HL-60/S4 treated with phorbol 12-myristate 13-acetate at 8.2 ng/mL for 4 days and 3 days (cell line): ENCODE data around the gene KRTAP4-9.
"Not testable (repeated sequence)": the region's sequence is repeated elsewhere in the genome, so short reads cannot be mapped to it uniquely, and the experiment has no call there.

Source experiments
- in situ Hi-C: fragments of 300-500 bp; cut with MboI; formaldehyde crosslinking; loops from 2 replicates; pipeline ENCODE4 v1.15.0; 2022; ENCODE audit warnings: low sequenced_read_pairs

KRTAP4-9 gene

DNA sequence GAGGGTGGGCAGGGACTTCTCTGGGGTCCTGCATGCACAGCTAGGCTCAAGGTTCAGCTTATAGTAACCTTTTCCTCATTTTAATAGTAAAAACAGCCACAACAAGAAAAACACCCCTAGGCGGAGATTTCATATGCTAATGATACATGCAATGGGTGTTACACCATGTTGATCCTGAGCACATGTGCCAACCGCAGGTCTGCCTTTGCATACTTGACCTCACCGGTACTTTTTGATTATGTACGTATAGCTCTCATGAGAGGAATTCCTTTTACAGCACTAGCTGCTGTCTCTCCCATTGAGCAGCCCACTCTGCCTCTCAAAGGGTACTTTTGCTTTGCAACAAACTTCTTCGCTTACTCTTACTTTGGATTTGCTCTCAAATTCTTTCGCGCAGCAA lies 9.1 kb upstream of the KRTAP4-9 start:
- in situ Hi-C loops, result no loop called here

DNA sequence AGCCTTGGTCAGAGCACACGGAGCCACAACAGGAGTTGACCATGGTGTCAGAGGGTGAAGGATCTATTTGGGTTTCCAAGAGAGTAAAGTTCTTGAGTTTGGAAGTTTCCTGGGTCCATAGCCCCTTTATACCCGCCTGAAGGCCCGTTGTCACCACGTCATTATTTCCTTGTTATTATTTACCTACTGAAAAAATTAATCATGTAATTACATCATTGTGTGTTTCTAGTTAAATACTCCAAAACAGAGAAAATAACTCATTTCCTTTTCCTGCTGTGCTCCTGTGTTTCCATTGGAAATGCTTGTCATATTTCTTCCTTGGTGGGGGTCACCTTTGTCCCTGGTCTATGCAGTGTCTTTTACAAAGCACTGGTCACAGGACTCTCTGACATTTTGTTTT lies 7.1 kb upstream of the KRTAP4-9 start, which contains the start of gene KRTAP4-8:
Gene KRTAP4-8 (minus strand): TSS at position 101 of the 400 bp plus-strand sequence. CDS start 58 bp downstream, at position 43.
- in situ Hi-C loops, result no loop called here

DNA sequence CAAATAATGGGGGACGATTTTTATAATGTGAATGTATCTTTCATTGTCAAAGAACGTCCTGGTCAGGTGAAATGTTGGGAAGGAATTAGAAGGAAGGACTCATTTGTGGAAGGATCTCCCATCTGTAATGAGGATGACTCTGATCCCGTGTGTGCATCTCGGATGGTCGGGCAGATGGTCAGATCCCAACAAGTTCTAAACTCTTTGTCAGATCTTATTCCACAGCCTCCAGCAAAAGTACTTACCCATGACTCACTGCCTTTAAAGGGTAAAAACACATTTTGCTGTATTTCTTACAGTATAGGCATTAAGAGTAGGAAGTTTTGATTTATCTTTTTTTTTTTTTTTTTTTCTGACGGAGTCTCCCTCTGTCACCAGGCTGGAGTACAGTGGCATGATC lies 6.7 kb upstream of the KRTAP4-9 start:
- in situ Hi-C loops, result no loop called here

DNA sequence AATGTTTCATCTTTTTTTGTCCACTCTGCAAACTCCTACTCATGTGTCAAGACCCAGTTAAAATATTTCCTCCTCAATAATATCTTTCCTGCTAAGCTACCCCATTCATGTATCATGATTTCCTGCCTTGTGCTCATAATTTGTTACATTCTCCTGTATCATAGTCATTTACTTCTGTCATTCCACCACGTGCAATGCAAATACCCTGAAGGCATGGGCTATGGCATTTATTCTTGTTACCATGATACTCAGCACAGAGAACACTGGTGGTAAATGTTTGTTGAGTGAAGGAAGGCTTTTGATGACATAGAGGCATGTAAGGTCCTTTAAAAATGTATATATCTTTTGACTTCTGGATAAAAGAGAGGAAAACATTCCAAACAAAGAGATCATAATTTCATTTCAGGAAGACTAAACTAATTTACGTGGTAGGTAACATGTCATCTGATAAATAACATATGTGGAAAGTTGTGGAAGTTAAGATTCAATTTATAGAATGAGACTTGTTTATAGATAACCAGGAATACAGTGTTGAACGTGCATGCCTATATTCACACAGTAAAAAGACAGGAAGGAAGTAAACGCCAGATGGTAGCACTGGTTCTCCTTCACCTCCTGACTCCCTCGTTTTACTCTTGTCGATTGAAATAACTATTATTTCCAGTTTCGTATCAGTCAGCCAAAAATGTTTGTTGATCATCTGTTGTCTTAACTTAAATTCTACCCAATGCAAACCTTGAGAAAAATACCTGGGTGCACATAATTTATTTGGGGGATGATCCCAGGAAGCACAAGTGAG lies 5.3 kb upstream of the KRTAP4-9 start:
- in situ Hi-C loops, result not testable (repeated sequence)

DNA sequence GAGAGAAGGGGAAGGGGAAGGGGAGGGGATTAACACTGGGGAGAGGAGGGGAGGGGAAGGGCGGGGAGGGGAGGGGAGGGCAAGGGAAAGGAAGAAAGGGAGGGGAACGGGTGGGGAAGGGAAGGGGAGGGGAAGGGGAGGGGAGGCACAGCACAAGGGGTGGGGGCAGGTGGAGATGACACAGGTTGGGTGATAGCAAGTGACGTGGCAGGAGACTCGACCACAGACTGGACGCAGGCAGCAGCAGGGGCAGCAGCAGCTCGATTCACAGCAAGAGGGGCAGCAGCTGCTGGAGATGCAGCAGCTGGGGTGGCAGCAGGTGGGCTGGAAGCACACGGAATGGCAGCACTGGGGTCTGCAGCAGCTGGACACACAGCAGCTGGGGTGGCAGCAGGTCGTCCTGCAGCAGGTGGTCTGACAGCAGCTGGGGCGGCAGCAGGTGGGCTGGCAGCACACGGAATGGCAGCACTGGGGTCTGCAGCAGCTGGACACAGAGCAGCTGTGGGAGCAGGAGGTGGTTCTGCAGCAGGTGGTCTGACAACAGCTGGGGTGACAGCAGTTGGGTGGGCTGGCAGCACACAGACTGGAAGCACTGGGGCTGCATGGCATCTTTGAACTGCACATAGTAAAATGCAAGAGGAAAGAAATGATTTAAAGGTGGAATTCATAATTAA lies 3.5 kb upstream of the KRTAP4-9 start, which contains the start of gene KRTAP4-16:
Gene KRTAP4-16 (minus strand): TSS at position 624 of the 674 bp plus-strand sequence. CDS start 0 bp downstream, at position 624.
- in situ Hi-C loops, result no loop called here

DNA sequence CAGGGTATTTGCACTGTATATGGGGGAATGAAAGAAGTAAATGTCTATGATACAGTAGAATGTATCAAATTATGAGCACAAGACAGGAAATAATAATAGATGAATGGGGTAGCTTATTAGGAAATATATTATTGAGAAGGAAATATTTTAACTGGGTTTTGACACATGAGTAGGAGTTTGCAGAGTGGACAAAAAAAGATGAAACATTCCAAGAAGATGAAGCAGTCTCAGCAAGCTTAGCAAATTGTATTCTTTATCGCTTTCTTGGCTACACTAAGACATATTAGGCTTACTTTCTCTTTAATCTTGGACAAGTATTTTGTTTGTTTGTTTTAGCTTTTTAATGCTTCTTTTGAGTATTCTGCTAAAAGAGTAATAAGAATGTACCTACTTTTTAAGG lies 1.3 kb upstream of the KRTAP4-9 start:
- in situ Hi-C loops, result no loop called here

DNA sequence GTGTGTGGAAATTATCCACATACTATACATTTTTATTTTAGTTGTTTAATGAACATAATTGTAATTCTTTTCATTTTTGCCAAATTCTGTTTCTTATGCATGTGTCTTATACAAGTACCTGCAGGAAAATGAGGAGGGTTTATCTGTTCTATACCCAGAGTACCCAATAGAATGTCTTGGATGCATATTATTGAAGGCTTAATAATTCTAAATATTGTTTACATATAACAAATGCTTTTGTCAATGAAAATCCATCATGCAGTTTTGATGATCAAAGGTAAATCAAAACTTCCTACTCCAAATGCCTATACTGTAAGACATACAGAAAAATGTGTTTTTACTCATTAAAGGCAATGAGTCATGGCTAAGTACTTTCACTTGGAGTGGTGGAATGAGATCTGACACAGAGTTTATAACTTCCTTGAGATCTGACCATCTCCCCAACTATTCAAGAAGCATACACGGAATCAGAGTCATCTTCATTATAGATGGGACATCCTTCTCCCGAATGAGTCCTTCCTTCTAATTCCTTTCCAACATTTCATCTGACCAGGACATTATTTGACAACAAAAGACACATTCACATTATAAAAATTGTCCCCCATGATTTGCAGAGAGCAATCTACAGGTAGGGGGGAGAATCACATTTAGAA lies 677 bp upstream of the KRTAP4-9 start:
- in situ Hi-C loops, result not testable (repeated sequence)

DNA sequence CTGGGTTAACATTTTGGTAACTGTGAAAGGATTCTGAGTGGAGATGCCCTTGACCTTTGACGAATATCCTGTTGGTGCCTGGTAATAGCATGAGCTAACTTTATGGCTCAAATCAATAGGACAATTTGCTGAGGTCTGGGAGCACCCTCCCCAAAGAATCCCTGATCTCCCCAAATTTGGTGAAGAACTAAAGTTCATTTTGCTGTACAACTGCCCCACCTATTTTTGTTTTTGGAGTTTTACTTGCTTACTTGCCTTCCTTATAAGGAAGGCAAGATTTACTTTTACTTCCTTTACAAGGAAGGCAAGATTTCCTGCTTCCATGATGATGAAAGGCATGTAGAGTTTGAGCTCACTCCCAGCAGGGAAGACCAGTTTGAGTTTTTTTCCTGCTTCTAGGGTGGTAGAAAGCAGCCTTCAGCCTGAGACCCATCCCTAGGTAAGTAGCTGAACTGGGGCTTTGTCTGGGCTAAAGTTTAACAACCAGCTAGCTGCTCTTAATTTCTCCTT lies 2.8 kb downstream of the KRTAP4-9 start:
- in situ Hi-C loops, result no loop called here

DNA sequence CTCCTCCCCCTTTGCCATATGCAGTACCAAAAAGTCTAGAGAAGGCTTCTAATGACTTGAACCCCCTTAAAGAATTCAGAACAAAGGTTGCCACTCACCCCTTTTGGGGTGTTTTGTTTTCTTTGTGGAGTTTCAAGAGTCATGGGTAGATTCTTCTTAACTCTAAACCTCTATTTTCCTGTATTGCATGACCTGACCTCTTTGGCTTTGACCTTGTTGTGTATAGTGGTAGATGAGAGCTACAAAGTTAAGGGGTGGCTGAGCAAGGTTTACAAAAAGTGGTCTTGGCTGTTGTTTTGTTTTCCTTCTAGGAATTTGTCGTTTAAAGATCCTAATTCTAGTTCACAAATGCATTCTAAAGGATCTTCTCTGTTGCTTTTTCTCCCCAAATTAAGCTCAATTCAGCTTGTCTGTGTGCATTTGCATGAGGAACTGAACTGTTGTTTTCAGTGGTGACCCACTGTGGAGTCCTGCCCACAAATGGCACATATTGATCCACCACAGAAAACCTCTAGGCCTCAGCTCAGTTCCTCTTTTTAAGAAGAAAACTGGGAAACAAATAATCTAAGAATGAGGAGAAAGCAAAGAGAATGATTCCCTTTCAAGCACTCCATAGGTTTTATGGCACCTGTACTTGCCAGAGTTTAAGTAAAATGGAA lies 3.7 kb downstream of the KRTAP4-9 start:
- in situ Hi-C loops, result not testable (repeated sequence)

DNA sequence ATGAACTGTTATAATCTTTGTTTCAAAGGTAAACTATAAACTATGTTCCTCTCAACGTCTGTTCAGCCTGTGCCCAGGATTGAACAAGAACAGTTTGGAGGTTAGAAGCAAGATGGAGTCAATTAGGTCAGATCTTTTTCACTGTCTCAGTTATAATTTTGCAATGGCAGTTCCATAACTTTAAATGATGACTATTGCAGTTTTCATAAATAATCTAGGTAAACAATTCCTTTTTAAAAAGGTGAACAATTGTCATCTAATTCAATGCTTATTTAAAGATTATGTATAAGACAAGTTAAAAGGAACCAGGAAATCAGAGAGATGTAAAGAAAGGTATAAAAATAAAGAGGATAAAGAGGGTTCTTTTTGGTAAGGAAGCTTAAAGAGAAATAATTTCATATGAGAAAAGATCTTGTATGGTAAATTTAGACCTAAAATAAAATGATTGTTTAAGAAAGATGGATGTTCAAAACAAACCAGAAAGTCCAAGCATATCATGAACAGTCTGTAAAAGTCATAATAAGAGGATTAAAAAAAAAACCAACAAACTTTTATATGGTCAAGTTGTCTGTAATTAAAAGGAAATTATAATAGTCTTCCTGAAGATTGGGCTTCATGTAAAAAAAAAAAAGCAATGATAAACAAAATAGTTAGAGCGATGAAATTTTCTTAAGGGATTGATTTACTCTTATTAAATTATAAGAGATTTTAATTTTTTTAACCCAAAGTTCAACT lies 6.1 kb downstream of the KRTAP4-9 start:
- in situ Hi-C loops, result no loop called here

DNA sequence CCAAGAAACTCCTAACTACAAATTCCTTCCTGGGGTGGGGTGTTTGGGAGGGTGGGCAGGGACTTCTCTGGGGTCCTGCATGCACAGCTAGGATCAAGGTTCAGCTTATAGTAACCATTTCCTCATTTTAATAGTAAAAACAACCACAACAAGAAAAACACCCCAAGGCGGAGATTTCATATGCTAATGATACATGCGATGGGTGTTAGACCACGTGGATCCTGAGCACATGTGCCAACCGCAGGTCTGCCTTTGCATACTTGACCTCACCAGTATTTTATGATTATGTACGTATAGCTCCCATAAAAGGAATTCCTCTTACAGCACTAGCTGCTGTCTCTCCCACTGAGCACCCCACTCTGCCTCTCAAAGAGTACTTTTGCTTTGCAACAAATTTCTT lies 11.1 kb downstream of the KRTAP4-9 start:
- in situ Hi-C loops, result no loop called here

DNA sequence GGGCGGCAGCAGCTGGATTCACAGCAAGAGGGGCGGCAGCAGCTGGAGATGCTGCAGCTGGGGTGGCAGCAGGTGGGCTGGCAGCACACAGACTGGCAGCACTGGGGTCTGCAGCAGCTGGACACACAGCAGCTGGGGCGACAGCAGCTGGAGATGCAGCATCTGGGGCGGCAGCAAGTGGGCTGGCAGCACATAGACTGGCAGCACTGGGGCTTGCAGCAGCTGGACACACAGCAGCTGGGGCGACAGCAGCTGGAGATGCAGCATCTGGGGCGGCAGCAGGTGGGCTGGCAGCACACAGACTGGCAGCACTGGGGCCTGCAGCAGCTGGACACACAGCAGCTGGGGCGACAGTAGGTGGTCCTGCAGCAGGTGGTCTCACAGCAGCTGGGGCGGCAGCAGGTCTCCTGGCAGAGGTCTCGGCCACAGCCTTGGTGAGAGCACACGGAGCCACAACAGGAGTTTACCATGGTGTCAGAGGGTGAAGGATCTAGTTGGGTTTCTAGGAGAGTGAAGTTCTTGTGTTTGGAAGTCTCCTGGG lies 12.7 kb downstream of the KRTAP4-9 start, which contains the start of gene KRTAP4-11:
Gene KRTAP4-11 (minus strand): TSS at position 528 of the 541 bp plus-strand sequence. CDS start 58 bp downstream, at position 470.
- in situ Hi-C loops, result not testable (repeated sequence)

DNA sequence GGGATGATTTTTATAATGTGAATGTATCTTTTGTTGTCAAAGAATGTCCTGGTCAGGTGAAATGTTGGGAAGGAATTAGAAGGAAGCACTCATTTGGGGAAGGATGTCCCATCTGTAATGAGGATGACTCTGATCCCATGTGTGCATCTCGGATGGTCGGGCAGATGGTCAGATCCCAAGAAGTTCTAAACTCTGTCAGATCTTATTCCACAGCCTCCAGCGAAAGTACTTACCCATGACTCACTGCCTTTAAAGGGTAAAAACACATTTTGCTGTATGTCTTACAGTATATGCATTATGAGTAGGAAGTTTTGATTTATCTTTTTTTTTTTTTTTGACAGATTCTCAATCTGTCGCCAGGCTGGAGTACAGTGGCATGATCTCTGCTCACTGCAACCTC lies 13.5 kb downstream of the KRTAP4-9 start:
- in situ Hi-C loops, result no loop called here

DNA sequence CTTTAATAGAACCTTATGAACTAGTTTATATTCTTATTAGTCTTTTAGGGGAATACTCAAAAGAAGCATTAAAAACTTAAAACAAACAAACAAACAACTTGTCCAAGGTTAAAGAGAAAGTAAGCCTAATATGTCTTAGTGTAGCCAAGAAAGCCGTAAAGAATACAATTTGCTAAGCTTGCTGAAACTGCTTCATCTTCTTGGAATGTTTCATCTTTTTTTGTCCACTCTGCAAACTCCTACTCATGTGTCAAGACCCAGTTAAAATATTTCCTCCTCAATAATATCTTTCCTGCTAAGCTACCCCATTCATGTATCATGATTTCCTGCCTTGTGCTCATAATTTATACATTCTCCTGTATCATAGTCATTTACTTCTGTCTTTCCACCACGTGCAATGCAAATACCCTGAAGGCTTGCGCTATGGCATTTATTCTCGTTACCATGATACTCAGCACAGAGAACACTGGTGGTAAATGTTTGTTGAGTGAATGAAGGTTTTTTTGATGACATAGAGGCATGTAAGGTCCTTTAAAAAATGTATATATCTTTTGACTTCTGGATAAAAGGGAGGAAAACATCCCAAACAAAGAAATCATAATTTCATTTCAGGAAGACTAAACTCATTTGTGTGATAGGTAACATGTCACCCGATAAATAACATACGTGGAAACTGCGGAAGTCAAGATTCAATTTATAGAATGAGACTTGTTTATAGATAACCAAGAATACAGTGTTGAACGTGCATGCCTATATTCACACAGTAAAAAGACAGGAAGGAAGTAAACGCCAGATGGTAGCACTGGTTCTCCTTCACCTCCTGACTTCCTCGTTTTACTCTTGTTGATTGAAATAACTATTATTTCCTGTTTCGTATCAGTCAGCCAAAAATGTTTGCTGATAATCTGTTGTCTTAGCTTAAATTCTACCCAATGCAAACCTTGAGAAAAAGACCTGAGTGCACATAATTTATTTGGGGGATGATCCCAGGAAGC lies 14.8 kb downstream of the KRTAP4-9 start:
- in situ Hi-C loops, result not testable (repeated sequence)

DNA sequence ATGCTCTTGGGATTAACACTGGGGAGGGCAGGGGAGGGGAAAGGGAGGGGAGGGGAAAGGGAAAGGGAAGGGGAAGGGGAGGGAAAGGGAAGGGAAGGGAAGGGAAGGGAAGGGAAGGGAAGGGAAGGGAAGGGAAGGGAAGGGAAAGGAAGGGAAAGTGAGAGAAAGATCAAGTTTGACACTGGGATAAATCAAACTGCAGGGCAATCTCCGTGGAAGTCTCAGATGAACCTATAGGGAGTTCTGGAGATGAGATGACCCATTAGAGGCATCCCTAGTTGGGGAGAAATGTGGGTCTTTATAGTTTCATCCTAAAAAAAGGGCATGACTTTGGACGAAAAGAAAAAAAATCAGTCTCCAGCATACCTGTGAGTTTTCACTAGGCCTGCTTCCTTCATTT lies 16.6 kb downstream of the KRTAP4-9 start:
- in situ Hi-C loops, result no loop called here

DNA sequence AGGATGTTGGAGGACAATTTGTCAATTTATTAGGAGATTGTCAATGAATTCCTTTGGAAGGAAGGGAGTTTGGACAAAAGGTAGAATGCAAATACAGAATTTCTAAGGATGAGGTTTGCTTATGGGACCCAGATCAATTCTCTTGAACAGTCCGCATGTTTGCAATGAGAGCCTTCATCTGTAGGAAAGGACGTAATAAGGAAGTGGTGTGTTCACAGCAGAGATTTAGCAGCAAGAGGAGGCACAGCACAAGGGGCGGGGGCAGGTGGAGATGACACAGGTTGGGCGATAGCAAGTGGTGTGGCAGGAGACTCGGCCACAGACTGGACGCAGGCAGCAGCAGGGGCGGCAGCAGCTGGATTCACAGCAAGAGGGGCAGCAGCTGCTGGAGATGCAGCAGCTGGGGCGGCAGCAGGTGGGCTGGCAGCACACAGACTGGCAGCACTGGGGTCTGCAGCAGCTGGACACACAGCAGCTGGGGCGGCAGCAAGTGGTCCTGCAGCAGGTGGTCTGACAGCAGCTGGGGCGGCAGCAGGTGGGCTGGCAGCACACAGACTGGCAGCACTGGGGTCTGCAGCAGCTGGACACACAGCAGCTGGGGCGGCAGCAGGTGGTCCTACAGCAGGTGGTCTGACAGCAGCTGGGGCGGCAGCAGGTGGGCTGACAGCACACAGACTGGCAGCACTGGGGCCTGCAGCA lies 18.3 kb downstream of the KRTAP4-9 start:
- in situ Hi-C loops, result not testable (repeated sequence)

DNA sequence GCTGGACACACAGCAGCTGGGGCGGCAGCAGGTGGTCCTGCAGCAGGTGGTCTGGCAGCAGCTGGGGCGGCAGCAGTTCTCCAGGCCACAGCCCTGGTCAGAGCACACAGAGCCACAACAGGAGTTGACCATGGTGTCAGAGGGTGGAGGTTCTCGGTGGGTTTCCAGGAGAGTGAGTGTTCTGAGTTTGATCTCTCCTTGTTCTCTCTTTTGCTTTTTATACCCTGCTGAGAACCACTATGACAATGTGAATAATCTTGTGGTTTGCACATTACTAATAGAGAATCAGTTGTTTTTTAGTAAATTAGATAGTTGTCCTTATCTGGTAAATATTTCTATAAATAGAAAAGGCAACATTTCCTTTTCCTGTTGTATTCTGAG lies 18.8 kb downstream of the KRTAP4-9 start, which contains the start of gene KRTAP4-12:
Gene KRTAP4-12 (minus strand): TSS at position 192 of the 381 bp plus-strand sequence. CDS start 60 bp downstream, at position 132.
- in situ Hi-C loops, result not testable (repeated sequence)

DNA sequence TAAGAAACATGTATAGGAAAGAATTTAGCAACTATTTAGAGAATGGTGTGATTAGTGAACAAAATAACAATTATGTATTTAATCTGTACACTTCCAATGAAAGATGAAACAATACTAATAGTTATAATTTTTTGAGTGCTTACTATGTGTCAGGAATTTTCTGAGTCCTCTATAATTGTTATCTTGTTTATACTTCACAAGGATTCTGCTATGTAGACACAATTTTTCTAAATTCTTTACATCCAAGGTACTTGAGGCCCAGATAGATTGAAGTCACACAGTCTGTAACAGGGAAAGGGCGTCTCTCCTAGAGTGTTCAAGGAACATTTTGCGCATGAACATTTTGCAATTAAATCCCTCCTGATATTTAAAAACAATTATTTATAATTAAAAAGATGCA lies 19.9 kb downstream of the KRTAP4-9 start:
- in situ Hi-C loops, result no loop called here
